NCI-H1930 (cell line): ENCODE measurements around the gene HECTD1.
"Not testable (repeated sequence)": the region's sequence is repeated elsewhere in the genome, so short reads cannot be mapped to it uniquely, and the experiment has no call there.

ENCODE experiments used
- DNase-seq, 2 experiments: peaks; one replicate each; lab custom pipeline; 2025; lab: John Stamatoyannopoulos, UW

The HECTD1 gene

DNA sequence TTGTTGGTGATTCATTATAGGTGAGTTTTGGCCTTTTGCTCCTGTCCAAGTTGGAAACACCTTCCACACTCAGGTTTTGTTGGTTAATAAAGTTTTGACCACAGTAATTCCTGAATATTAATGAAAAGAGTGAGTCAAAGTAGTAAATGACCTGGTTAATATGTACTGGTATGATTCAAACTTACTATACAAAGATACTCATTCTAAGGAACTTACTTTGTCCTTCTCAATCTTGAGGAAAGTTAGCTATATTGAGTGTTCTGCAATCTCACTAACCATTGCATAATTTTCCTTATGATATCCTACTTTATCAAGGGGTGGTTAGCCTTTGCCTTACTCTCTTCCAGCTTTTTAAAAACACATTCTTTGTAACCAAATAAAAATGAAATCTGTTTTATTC lies 20.9 kb upstream of the HECTD1 start:
- no peak for DNase-seq

DNA sequence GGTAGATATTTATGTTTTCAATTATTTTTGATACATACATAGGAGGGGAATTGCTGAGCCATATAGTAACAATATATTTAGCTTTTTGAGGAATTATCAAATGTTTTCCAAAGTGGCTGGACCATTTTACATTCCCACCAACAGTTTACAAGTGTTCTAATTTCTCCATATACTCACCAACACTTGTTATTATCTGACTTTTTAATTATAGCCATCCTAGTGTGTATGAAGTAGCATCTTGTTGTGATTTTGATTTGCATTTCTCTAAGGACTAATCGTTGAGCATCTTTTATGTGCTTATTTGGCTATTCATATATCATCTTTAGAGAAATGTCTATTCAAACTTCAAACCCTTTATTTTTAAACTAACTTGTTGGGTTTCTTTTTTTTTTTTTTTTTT lies 17.2 kb upstream of the HECTD1 start:
- DNase-seq: no peak

DNA sequence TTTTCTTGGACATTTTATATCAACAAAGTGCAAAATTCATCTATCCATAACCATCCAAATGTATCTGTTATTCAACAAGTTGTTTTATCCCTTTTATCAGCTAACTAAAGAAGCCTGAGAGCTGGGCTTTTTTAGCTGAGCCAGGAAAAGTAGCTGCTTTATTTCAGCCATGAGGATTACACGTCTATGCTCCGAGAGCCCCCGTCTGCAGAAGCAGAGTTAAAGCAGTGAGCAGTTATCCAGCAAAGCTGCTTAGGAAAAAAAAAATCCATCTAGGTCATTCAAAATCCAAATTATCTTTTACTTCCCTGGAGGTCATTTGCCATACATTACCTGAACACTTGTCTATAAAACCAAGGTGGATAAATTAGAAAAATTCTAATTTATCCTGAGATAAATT lies 15.7 kb upstream of the HECTD1 start:
- no peak for DNase-seq

DNA sequence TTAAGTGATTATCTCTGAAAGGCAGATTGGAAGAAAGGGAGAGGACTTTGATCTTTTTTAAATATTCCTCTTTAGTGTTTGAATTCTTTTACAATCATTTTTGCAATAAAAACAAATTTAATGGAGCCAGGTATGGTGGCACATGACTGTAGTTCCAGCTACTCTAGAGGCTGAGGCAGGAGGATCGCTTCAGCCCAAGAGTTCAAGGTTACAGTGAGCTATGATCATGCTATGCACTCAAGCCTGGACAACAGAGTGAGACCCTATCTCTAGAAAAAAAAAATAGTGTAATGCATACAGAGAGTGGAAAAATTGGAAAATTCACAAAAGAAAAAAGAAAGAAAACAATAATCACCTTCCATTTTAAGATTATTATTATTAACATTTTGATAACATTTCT lies 15.2 kb upstream of the HECTD1 start:
- no peak for DNase-seq

DNA sequence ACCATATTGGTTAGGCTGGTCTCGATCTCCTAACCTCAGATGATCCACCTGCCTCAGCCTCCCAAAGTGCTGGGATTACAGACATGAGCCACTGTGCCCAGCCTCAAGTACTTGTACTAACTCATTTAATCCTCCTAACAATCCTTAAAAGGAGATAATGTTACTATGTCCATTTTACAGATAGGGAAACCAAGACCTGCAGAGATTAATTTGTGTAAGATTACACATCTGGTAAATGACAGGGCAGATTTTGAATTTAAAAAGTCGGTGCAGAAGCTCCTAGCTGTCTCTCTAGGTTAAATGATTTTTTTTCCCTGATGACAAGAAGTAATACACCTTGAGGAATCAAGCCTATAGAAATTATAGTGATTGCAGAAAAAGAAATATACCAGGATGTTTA lies 13.7 kb upstream of the HECTD1 start:
- no peak for DNase-seq

DNA sequence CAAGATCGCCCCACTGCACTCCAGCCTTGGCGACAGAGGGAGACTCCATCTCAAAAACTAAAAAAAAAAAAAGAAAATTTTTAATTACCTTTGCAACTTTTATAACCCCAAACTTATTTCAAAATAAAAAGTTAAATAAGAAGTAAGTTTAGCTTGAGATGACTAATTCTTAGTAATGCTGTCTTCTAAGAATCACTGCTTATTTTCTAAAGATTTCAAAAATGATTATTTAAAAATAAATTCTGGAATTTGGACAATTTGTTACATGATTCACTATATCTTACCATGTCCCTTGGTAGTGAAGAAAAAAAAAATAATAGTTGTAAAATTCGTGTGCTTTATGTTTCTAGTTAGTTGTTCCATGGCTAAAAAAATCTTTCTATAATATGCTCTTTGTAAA lies 11.6 kb upstream of the HECTD1 start:
- no peak for DNase-seq

DNA sequence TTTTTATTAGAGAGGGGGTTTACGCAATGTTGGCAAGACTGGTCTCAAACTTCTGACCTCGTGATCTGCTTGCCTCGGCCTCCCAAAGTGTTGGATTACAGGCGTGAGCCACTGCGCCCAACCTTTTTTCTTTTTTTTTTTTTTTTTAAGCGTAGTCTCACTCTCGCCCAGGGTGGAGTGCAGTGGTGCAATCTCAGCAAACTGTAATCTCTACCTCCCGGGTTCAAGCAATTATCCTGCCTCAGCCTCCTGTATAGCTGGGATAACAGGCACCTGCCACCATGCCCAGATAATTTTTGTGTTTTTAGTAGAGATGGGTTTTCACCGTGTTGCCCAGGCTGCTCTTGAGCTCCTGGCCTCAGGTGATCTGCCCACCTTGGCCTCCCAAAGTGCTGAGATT lies 8.8 kb upstream of the HECTD1 start:
- no peak for DNase-seq

DNA sequence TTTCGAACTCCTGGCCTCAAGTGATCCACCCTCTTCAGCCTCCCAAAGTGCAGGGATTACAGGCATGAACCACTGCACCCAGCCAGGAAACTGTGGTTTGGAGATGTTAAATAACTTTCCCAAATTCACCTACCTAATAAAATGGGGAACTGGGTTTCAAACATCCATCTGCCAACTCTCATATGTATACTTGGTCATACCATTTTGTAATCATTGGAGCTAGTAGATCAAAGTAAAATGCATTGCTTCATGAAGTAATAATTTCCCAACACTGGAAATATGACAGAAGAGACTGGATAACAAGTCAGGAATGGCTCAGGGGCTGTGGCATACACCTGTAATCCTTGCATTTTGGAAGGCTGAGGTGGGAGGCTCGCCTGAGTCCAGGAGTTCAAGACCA lies 5.3 kb upstream of the HECTD1 start:
- no peak for DNase-seq

DNA sequence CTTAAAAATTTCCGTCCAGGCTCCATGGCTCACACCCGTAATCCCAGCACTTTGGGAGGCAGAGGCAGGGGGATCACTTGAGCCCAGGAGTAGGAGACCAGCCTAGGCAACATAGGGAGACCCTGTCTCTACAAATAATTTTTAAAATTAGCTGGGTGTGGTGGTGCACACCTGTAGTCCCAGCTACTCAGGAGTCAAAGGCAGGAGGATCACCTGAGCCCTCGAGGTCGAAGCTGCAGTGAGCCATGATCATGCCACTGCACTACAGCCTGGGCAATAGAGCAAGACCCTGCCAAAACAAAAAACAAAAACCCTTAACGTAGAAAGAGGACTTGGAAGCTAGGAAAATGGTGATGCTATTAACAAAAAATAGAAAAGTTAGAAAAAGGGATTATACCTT lies 2.0 kb upstream of the HECTD1 start:
- DNase-seq: no peak

DNA sequence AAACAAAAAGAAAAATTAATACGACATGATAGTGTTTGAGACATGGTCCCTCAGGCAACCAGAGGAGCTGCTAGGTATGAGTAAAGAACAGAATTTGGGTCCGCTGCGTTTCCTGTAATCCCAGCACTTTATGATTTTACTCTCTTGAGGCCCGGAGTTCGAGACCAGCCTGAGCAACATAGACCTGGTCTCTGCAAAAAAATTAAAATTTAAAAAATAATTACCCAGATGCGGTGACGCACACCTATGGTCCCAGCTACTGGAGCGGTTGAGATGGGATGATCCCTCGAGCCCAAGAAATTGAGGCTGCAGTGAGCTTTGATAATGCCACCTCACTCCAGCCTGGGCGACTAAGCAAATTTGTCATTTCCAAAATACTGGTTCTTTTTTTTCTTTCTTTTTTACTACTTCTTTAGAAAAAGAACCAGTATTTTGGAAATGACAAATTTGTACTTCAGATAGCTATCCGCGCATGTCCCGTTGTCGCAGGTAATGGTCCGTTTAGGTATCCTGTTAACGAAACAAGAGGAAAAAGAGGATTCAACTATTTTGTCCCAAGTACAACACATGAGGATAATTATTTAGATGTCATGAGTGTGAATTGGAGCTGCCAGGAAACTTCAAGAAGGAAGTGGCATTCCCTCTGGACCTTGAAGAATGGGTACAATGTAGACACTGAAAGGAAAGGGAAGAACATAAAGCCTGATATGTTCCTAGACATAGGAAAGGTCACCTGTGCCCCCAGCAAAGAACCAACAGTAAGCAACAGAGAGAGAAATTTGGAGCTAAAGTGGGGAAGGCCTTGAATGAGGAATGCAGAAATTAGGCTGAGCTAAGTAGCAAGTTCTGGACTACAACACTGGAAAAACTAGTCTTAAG lies 1.2 kb upstream of the HECTD1 start:
- DNase-seq: no peak

DNA sequence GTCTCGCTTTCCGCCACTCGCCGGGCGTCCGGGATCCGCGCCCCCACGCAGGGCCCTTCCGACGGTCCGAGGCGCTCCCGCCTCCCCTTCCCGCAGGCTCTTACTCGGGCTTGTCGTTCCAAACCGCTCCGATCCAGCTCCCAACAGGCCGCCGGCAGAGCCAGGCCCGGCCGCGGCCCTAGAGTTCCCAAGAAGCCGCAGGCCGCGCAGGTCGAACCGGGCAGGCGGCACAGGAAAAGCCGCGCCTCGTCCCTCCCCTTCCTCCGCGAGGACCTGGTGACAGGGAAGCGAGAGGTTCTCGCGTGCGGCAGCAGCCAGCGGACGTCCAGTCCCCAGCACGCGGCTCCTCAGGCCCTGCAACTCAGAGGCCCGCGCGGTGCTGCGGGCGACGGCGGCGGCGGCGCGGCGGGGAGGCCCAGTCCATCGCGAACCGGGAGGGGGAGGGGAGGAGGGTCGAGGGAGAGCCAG lies 272 bp downstream of the HECTD1 start:
- no peak for DNase-seq

DNA sequence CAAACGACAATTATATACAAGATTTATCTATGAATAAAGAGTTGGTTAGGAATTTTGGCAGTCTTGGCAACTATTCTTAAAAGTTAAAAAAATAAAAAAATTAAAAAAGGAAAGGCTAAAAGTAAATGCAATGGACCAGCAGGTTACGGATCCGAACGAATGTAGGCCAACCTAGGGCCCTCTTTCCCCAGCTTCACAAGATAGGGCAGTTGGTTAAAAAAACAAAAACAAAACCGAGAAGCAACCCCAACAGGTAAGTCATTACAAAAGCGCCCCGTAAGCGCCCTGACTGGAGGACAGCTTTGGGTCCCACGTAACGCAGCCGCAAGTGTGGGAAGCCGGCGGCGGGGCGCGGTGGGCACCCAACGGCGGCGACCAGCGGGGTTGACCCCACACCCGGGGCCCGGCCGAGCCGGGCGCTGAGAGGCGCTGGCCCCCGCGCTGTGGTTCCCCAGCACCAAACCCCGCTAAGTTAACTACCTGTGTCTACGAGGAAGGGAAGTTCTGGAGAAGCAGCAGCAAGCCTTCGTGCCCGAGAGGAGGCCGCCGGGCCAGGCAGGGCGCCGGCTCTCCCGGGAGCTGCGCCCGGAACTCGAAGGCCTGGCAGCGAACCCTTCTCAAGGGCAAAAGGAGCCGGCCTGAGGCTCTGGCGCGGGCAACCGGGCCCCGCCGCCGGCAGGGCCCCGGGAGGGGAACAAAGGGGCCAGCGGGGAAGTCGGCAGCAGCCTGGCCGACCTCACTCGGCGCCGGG lies 882 bp downstream of the HECTD1 start:
- no peak for DNase-seq

DNA sequence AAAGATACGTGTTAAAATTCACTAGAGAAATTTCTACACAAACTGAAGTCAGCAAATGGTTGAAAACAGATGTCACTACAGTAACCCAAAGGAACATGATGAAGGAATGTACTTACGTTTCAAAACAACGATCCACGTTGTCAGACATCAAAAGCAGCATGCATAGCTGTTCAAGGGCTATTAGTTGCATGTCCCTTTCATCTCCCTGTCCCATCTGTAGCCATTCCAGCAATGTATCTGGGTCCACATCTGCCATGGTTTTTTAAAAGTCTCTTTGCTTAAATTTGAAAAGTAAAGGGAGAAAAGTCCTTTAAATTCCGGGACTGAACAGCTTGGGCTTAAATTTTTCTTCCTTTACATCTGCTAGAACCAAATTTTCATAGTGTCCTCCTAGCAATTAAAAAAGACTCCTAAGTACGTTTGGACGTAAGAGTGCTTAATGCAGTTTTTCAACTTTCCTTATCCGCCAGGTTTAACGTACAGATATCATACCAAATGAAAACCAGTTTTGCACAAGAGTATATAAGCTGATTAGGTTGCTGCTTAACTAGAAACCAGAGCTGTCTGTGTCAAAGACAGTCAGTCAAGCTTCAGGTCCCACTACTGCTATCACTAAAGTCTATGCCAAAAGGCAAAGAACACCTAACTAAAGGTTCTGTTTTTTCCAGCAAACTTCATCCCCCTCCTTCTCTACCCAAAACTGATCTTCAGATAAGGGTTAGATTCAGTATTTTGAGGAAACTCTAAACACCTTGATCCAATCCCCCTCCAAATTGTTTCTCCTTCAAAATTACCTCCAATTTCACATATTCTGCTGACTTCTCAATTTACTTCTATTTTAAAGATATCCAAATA lies 1.7 kb downstream of the HECTD1 start:
- no peak for DNase-seq

DNA sequence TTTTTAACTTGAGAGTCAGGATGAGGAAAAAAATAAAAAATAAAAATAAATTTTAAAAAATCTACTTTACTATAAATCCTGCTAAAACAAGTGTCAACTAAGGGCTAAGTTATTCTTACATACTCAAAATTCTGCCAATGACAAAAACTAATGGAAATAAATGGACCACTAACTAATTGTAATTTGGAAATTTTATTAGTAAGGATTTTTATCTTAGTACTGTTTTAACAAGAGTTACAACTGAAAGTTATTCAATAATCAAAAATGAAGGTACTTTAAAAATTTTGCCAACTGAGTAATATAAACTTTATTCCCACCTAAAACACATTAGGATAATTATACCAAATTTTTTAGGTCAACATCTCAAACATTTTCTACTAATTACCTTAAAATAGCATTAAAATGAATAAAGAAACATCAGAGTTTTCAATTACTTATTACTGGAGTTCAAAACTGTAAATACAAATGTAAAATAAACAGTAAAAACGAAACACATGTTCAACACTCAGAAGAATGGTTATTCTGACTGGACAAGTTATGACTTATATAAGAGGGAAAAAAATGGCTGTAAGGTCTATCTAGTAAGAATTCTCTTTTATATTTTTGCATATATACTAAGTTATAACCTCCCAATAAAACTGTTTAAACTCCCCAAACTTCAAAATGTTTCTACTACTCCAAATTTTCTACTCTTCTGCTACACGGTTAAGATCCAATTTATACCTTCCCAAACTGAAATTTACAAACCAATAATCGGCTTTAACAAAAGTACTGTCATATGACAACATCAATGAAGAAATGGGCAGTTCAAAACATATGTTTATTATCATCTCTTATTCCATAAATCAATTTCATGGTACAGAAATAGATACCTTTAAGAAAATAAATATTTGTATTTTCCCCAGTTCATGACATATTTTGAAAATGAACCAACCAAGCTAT lies 2.7 kb downstream of the HECTD1 start:
- no peak for DNase-seq

DNA sequence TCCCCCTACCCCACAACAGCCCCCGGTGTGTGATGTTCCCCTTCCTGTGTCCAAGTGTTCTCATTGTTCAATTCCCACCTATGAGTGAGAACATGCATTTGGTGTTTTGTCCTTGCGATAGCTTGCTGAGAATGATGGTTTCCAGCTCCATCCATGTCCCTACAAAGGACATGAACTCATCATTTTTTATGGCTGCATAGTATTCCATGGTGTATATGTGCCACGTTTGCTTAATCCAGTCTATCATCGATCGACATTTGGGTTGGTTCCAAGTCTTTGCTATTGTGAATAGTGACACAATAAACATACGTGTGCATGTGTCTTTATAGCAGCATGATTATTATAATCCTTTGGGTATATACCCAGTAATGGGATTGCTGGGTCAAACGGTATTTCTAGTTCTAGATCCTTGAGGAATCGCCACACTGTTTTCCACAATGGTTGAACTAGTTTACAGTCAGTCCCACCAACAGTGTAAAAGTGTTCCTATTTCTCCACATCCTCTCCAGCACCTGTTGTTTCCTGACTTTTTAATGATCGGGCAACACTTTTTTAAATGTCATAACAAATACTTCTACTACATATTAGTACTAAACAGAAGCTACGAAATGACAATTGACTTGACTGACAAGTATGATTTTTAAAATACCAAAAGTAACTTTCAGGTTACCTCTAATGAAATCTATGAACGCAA lies 3.5 kb downstream of the HECTD1 start:
- not testable (repeated sequence) for DNase-seq

DNA sequence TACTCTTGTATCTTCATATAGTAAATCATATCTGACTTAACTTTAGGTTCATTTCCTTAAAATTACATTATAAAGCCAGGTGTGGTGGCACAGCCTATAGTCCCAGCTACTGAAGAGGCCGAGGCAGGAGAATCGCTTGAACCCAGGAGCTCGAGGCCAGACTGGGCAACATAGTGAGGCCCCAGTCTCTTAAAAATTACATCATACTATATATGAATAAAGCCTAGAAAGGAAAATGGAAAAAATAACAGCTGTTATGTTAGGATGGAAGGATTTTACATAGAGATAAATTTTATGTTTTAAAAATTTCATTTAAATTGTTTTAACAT lies 4.2 kb downstream of the HECTD1 start:
- no peak for DNase-seq

DNA sequence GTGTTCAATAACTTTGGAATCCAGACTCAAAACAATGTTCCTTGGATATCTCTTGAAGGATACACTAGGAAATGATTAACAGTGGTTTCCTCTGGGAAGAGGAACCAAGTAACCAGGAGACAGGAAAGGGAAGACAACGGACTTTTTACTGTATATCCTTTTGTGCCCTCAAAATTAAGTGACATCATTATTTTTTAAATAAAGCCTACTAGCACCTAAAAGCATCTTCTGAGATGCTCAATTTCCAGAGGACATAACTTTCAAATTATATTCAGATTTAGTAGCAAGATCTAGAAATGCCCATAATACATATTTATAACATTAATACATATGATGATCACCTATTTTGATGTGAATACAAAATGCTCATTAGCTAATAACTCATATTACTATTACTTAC lies 6.5 kb downstream of the HECTD1 start:
- no peak for DNase-seq

DNA sequence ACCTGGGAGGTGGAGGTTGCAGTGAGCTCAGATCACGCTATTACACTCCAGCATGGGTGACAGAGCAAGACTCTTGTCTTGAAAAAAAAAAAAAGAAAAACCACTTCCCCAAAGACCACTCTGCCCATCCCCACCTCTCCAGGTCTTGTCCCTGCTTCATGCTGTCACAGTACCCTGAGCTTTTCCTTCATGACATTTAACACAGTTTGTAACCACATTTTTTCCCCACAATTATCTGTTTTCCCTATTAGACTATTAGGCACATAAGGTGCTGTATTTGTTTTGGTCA lies 6.9 kb downstream of the HECTD1 start:
- no peak for DNase-seq

DNA sequence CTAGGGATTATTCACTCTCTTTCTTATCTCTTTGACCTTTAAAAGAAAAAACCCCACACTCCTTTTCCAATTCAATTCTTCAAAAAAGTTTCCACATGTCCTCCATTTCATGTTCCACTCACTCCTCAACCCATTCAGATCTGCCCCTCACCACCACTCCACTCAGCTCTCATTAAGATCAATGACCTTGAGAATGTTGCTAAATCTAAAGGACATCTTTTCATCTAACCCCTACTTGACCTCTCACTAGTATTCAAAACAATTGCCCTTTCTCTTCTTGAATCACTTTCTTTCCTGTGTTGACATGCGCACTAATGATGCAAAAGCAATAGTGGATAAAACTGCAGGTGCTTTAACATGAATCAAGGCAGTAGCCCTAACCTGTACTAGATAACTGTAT lies 9.9 kb downstream of the HECTD1 start:
- no peak for DNase-seq

DNA sequence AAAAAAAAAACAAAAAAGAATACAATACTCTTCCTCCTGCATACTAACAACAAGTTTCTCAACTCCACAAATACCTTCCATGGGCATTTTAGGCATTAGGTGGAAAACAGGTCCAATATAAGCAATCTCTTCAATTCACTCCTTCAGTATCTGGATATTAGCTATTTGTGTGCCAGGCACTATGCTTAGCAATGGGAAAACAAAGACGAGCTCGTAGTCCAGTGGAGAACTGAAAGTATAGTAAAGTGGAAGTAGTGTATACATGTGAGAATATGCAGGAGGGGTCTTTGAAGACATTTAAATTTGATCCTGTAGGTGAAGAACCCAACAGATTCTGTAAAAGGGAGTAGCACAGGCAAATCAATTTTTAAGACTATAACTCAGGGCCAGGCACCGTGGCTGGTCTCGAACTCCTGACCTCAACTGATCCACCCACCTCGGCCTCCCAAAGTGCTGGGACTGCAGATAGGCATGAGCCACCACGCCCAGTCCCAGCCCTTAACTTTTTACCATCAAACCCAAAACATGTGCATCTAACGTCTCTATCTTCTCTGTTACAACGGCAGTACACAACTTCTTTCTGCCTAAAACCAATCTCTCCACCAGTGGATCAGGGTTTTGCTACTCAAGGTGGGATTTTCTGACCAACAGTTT lies 10.6 kb downstream of the HECTD1 start:
- no peak for DNase-seq

DNA sequence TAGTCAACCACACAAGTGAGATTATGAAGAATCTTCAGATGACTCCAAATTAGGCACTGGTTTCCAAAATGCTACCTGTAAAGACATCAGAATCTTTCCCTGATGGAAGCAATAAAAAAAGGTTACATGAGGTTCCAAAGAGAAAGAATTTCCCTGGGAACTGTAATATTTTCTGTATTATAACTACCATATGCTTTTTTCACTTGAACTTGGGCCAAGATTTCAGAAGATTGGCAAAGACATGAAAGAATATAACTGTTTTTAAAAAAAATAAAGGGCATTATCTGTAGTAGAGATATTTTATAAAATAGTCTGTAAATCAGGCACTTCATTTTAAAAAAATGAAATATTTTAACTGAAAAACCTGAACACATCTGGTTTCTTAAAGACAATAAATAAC lies 12.9 kb downstream of the HECTD1 start:
- no peak for DNase-seq
